Endodermal cell (in vitro differentiated cells): Measurements from ENCODE around the gene PATL1. TPM values are rescaled to one million over a fixed set of nuclear protein-coding genes. Genes with fewer than 3 reads are reported as not detected.

ENCODE experiments used
- DNase-seq: peaks from one replicate; pipeline ENCODE4 v3.0.0-alpha.2; 2017
- H3K27ac ChIP-seq: 2 replicates; pipeline ENCODE4 v1.5.1; 2013; ENCODE audit warnings: mild to moderate bottlenecking, low read depth, low read length, moderate library complexity
- H3K27me3 ChIP-seq: 2 replicates; pipeline ENCODE4 v1.6.1; 2013; ENCODE audit warnings: mild to moderate bottlenecking, low read length, moderate library complexity; ENCODE audit not compliant: insufficient read depth, control insufficient read depth, poor library complexity, severe bottlenecking
- H3K36me3 ChIP-seq: 2 replicates; pipeline ENCODE4 v1.7.0; 2013; ENCODE audit warnings: mild to moderate bottlenecking, low read length, moderate library complexity; ENCODE audit not compliant: control insufficient read depth, insufficient read depth
- H3K4me1 ChIP-seq: one replicate; pipeline ENCODE4 v1.7.0; 2013; ENCODE audit warnings: low read length; ENCODE audit not compliant: control insufficient read depth, insufficient read depth
- H3K4me3 ChIP-seq: 2 replicates; pipeline ENCODE4 v1.5.1; 2013; ENCODE audit warnings: mild to moderate bottlenecking, low read length, moderate library complexity
- H3K9ac ChIP-seq: 2 replicates; pipeline ENCODE4 v1.6.1; 2013; ENCODE audit warnings: mild to moderate bottlenecking, low read length, moderate library complexity; ENCODE audit not compliant: poor library complexity, severe bottlenecking; ENCODE audit errors: extremely low read depth
- H3K9me3 ChIP-seq: 2 replicates; pipeline ENCODE4 v1.6.1; 2013; ENCODE audit warnings: mild to moderate bottlenecking, low read length, moderate library complexity; ENCODE audit not compliant: control insufficient read depth
- H3K27ac Mint-ChIP-seq: 2 replicates; pipeline ENCODE4 v1.8.0; 2020; ENCODE audit warnings: mixed read lengths
- H3K27me3 Mint-ChIP-seq: 2 replicates; pipeline ENCODE4 v1.8.0; 2021; ENCODE audit warnings: mild to moderate bottlenecking, mixed read lengths; ENCODE audit not compliant: insufficient read depth
- H3K36me3 Mint-ChIP-seq: 2 replicates; pipeline ENCODE4 v1.8.0; 2020; ENCODE audit warnings: low read depth, mixed read lengths
- H3K4me1 Mint-ChIP-seq: 2 replicates; pipeline ENCODE4 v1.8.0; 2020; ENCODE audit warnings: mixed read lengths
- H3K4me3 Mint-ChIP-seq: 2 replicates; pipeline ENCODE4 v1.8.0; 2020; ENCODE audit warnings: mild to moderate bottlenecking, moderate library complexity, mixed read lengths
- H3K9me3 Mint-ChIP-seq: 2 replicates; pipeline ENCODE4 v1.8.0; 2020; ENCODE audit warnings: mild to moderate bottlenecking, mixed read lengths
- CTCF ChIP-seq: fragments of 200-600 bp; sonication (generic); conservative IDR thresholded peaks from 2 replicates; pipeline ENCODE4 v1.5.0; 2021; ENCODE audit warnings: antibody characterized with exemption, mild to moderate bottlenecking
- WGBS, 2 experiments: methylation state at CpG; one replicate each; pipeline versions ENCODE4 v1.1.5 to v1.1.7; 2013; ENCODE audit warnings: missing lambda C conversion rate in 2 of 2, mixed read lengths in 1 of 2; ENCODE audit not compliant: insufficient coverage in 1 of 2, insufficient read length in 1 of 2; 5-methylcytosine and 5-hydroxymethylcytosine counted together
- total RNA-seq, 2 donors: library from RNA; stranded (reverse); fragmentation: NEBNext Ultra II Directional in 1 of 2; extraction: Animal tissue kit (Norgen Biotek cat#: 25700) in 1 of 2; gene quantifications; 2 replicates in 1 of 2; 3 replicates in 1 of 2; pipeline ENCODE4 v1.2.1, GENCODE V29; 2021

Gene PATL1
- total RNA-seq, 2 donors from 2014 or later = 41.0 to 45.7 TPM

GRCh38 chr11:59659981-59660380 lies 8.9 kb downstream of the PATL1 start:
- peaks cover 98% of the 10 kb centered on the region for H3K36me3 ChIP-seq
- no peak for DNase-seq
- WGBS, 2 experiments = 97 to 100% methylated on average over 2 of the region's 2 CpGs
- H3K4me3 ChIP-seq = no peak overlapping the region
- H3K27ac ChIP-seq = no peak overlapping the region
- no peak overlapping the region for H3K9ac ChIP-seq
- H3K9me3 ChIP-seq = no peaks in the 10 kb centered on the region
- H3K4me3 Mint-ChIP-seq = no peak overlapping the region
- H3K36me3 Mint-ChIP-seq = peaks cover 69% of the 10 kb centered on the region
- peaks cover 5% of the 10 kb centered on the region for H3K4me1 Mint-ChIP-seq
- H3K4me1 ChIP-seq = no peaks in the 10 kb centered on the region
- no peaks in the 10 kb centered on the region for H3K27me3 ChIP-seq
- no peak overlapping the region for H3K27ac Mint-ChIP-seq
- no peak for TF ChIP-seq CTCF
- H3K9me3 Mint-ChIP-seq = no peaks in the 10 kb centered on the region
- H3K27me3 Mint-ChIP-seq = no peaks in the 10 kb centered on the region

GRCh38 chr11:59658036-59658435 lies 10.8 kb downstream of the PATL1 start:
- peaks cover 73% of the 10 kb centered on the region for H3K36me3 Mint-ChIP-seq

GRCh38 chr11:59654893-59655292 lies 13.9 kb downstream of the PATL1 start:
- H3K36me3 ChIP-seq = peaks cover 97% of the 10 kb centered on the region
- H3K27ac ChIP-seq = no peak overlapping the region
- H3K36me3 Mint-ChIP-seq = peaks cover 85% of the 10 kb centered on the region
- no peaks in the 10 kb centered on the region for H3K27me3 Mint-ChIP-seq
- H3K9me3 Mint-ChIP-seq = no peaks in the 10 kb centered on the region
- no peak for TF ChIP-seq CTCF
- no peaks in the 10 kb centered on the region for H3K4me1 Mint-ChIP-seq
- H3K9me3 ChIP-seq = no peaks in the 10 kb centered on the region
- H3K4me1 ChIP-seq = no peaks in the 10 kb centered on the region
- no peak overlapping the region for H3K27ac Mint-ChIP-seq
- no peaks in the 10 kb centered on the region for H3K27me3 ChIP-seq
- WGBS, 2 experiments = 96 to 98% methylated on average over 4 of the region's 4 CpGs
- H3K4me3 Mint-ChIP-seq = no peak overlapping the region
- H3K4me3 ChIP-seq = no peak overlapping the region
- H3K9ac ChIP-seq = no peak overlapping the region
- no peak for DNase-seq

More at GRCh38 chr11:59658036-59658435, 10.8 kb downstream of the PATL1 start:
- Histone ChIP-seq H3K4me3 (no peak overlapping the region), H3K9ac (no peak overlapping the region), H3K9me3 (no peaks in the 10 kb centered on the region), H3K27me3 (no peaks in the 10 kb centered on the region), H3K36me3 (peaks cover 97% of the 10 kb centered on the region), H3K27ac (no peak overlapping the region), H3K4me1 (no peaks in the 10 kb centered on the region)
- H3K27me3 Mint-ChIP-seq = no peaks in the 10 kb centered on the region
- H3K4me3 Mint-ChIP-seq = no peak overlapping the region
- DNase-seq = no peak
- peaks cover 5% of the 10 kb centered on the region for H3K4me1 Mint-ChIP-seq
- no peak for TF ChIP-seq CTCF
- no peak overlapping the region for H3K27ac Mint-ChIP-seq
- 94 to 95% methylated on average over 3 to 5 of the region's 5 CpGs for WGBS, 2 experiments
- H3K9me3 Mint-ChIP-seq = no peaks in the 10 kb centered on the region
